Stimulated activated naive CD8-positive, alpha-beta T cell treated with anti-CD3 and anti-CD28 coated beads, Interleukin-15, Interleukin-2, amounts not matched to agents 100 U/mL and 50 U/mL, for 24 hours (primary cell): Measurements from ENCODE around the gene UBR4.

Experiments used
- ATAC-seq: fragments of 150-1000 bp; cut with Tn5 transposase; one replicate; pipeline ENCODE4 v1.10.0; 2021
- DNase-seq: peaks from one replicate; pipeline ENCODE4 v3.0.0; 2021

UBR4 gene

DNA sequence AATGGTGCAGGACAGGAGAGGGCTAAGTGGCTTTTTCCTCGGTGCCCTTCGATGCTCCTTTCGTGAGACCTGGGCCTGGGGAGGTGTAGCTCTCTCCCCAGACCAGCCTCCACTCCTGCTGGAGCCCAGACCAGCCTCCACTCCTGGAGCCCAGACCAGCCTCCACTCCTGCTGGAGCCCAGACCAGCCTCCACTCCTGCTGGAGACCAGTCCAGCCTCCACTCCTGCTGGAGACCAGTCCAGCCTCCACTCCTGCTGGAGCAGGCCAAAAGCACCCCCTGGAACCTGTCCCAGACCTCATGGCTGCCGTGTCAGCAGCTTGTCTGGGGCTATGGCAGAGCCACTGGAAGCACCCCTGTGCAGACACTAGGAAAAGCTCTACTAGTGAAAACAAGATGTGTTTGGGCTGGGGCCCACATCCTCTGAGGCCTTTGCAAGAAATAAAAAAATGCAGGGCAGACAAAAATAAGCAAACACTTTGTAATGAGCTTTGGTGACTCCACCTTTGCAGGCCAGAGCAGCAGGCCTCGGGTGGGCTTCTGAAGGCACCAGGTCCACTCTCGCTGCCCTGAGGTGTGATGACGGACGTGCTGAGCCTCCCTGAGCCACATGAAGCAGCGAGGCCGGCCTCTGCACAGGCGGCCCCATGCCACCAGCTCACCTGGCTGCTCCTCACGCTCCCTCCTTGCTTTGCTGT, 137.6 kb downstream of the UBR4 start:
- DNase-seq: no peak
- no peak for ATAC-seq

DNA sequence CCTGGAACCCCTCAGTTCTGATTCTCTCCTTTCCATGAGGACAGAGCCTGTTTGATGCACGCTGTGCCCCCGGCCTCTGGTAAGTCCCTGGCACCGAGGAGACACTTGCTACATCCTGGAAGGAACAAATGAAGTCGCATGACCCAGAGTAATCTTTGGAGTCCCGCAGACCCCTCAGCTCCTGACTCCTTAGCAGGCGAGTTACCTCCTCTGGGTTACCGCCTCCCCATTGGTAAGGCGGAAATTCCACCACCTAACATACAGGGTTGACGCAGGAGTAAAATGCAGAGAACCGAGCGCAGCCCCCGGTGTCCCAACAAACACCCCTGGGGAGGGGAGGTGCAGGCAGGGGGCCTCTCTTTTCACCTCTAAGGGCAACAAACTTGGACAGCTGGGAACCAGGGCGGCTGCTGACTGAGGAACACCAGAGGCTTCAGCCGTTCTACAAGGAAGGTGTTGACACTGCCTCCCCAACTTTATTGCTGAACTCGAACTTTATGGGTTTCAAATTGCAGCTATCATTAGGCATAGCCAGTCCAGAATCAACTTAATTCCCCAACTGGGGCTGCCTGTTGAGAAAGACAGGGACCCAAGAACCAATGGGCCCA, 138.3 kb downstream of the UBR4 start:
- ATAC-seq: no peak
- DNase-seq: no peak

DNA sequence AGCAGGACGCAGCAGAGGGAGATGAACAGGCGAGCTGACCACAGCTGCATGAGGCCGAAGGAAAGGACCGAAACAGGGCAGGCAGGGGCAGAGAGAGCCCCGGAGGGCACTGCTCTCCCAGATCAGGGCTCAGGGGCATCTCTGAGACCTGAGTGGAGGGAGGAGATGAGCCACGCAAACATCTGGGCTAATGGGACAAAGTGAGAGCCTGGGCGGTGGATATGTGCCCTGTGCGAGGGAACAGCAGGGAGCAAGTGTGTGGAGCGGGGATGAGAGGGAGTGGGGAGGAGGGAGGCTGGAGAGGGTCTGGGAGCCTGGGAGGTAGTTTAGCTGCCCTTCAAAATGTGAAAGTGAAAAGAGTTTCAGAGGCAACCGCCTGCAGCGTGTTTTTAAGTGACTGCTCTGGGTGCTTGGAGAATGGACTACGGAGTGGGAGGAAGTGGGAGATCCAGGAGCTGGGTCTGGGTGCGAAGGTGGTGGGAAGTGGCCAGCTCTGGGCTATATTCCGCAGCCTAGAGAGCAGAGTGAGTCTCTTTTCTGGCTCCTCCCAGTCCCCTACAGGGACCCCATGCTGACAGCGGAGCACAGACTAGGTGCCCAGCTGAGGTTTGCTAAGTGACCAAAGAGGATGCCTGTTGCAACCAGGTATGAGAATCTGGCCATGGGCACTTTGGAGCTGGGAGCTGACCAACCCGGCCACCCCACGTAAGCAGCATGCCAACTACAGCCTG, 139.0 kb downstream of the UBR4 start:
- DNase-seq (no peak), ATAC-seq (no peak)

DNA sequence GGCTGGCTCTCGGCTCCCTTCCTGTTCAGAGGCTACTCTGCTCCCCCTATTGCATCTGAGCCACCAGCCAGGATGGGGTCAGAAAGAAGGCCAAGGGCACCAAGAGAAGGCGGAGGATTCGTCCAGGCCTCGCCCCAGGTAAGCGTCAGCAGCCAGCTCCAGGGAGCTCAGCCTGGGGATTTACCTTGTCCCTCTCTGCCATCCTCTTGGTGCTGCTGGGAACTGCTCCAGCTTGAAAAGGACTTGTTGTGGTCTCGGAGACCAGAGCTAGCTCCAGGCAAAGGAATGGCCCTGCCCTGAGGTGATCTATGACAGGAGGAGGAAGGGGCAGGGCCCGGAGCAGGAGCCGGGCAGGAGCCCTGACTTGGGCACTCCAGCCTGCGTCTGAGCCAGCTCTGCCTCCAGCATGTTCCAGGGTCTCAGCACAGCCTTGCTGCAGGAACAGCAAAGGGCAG, 139.8 kb downstream of the UBR4 start:
- DNase-seq: no peak
- no peak for ATAC-seq

DNA sequence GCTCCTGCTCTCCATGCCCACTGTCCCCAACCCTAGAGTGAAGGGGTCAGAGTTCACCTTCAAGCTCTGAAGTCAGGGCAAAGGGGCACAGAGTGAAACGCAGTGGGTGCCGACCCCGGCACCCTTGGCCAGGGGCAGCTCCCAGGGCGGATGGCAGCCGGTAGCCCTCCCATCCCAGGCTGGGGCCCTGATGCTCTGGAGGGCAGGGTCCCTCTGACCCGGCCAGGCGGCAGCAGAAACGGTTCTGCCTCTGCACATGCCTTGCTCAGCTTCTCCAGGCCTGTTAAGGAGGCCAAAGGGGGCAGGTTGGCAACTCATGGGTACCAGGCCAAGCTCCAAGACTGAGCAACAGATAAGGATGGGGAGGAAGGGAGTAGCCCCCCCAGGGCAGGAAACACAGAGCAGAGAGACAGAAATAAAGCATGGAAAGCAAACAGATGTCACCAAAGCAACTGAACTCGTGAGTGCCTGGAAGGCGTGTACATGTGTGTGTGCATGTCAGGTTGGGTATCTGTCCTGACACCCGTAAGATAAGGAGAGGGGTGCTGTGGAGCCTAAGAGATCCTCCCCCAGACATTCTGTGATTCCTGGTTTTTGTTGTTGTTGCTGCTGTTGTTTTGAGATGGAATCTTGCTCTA, 141.3 kb downstream of the UBR4 start:
- DNase-seq (no peak), ATAC-seq (no peak)

DNA sequence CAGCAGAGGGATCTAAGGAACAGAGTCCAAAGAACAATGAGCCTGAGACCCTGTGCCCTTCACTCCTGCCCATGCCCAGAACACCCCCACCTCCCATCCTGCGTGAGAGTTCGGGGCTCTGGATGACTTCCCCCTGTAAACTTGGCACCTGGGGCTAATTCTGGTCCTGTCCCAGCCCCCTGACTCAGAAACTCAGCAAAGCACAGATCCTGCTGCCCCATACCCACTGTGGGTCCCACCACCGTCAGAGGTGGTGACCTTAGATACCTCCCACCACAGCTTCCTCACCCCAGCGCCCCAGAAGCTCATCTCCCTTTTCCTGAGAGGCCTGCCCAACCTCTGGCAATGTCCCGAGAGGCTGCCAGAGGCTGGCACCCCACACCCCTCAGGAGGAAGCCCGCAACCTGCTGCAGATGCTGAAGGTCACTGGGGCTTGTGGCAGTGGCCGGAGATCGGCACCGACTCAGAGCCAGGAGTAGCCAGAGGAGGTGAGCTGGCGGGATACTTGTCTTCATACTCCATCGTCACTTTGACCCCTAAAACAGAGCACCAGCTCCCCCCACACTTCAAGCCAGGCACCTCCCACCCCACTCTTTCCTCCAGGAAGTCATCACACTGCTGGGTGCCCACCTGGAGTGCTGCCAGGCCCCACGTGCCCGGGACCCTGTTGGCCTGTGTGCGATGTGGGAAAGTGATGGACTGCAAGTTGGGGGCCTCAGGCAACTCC, 142.0 kb downstream of the UBR4 start:
- ATAC-seq: no peak

DNA sequence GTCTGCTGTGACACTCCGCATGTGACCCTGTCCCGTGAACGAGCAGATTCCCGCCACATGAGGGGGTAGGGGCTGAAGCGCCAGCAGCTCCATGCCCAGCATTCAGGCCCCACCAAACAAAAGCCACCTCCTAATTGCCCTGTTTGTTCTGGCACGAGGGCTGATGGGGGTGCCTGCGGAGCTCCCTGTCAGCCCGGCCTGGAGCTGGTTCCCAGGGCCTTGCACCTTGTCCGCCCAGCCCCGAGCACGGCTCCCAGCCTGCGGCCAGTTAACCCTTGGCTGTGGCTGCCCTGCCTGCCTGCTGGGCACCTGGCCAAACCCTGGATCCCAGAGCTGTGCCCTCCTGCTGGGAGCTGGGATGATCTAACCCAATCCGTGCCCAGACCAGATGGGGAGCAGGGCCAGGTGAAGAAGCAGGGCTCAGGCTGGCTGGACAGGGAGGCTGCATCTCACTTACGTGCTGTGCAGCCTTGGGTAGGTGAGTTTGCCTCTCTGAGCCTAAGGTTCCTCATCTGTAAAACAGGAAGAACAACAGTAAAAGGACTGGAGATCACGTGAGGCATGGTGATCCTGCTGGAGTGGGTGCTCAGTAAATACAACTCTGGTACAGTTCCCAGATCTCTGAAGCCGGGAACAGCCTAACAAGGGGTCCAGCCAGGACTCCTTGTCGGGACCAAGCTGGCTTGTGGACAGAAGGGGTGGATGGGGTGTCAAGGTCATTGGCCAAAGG, 142.7 kb downstream of the UBR4 start:
- no peak for DNase-seq
- ATAC-seq: no peak

More for the DNA sequence above, 142.0 kb downstream of the UBR4 start:
- no peak for DNase-seq

DNA sequence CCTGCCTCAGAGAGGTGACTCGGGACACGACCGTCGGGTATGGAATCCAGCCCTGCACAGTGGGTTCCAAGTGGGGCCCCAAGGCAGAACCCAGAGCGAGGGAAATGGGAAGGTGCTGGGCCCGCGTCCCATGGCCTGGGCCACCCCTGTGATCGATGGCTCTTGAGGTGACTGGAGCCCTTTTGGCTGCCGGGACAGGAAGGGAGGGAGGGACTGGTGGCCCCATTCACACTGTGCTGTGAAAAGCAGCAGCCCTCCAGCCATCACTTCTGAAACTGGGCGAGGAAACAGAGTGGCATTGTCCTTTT, 143.2 kb downstream of the UBR4 start:
- DNase-seq (no peak), ATAC-seq (no peak)

DNA sequence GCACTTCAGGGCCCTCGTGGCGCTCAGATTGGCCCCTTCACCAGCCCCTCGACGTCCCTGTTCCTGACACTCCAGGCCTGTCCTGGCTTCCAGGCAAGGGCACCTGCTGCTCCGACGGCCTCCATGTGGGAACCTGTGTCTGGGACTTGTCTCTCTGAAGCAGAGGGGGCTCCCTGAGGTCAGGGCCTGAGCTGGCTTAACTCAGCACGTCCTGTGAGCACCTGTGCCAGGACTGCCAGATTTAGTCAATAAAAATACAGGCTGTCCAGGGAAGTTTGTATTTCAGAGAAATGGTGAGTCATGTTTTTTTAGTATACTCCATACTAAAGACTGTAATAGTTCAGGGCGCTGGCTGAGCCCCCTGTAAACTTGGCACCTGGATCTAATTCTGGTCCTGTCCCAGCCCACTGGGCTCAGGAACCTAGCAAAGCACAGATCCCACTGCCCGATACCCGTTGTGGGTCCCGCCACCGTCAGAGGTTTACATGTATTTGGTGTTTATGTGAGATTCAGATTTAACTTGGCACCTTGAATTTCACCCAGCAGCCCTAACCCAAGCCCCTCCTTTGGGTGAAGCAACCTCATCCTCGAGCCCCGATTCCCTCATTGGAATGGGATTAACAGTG, 143.7 kb downstream of the UBR4 start:
- DNase-seq (no peak), ATAC-seq (no peak)

DNA sequence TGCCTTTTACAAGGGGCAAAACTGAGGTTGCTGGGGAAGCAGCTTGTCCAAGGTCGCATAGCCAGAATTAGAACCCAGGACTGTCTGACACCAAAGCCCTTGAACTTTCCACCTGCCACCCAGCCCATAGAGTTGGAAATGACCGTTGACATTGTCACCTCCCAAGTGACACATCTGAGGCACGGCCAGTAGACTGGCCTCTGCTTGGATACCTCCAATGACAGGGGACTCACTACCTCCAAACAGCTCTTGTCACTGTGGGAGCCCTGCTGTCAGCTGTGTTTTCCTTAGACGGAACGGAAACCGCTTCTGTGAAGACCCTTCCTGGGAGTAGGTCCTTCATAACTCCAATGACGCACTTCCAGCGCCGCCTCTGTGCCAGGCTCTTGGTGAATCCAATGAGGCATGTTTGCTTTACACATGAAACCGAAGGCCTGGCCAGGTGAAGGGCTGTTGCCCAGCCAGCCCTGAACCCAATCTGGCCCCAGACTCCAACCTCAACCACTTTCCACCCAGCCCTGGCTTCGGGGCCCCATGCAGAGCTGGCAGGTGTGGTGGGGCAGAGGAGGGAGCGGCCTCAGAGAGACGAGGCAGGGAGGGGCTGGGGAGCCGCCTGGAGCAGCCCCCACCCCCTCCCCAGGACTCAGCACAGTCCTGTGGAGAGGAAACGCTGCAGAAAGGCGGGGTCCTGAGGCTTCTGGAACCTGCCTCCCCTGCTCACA, 144.4 kb downstream of the UBR4 start:
- DNase-seq (no peak), ATAC-seq (no peak)

DNA sequence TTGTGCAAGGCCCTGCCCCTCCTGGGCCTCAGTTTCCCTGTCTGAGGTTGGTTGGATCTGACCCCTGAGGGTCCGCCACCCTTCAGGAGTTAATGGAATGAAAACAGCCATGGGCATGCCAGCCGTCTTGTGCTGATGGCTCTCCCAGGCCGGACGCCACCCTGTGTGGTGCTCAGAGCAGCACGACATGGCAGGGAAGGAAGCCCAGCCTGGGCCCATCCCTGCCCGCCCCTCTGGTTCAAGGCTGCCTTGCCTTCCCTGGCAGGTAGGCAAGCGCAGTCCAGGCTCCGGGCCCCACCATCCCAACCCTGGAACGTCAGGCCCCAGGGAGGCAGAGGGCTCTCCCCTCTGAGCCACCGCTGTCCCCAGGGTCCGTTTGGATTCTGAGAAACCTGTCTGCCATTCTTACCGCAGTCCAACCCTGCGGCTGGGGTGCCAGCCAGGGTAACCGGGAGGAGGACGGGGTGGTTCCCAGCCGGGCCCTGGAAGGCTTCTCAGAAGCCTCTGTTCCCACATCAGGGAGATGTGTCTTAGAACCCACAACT, 145.1 kb downstream of the UBR4 start:
- no peak for DNase-seq
- no peak for ATAC-seq

DNA sequence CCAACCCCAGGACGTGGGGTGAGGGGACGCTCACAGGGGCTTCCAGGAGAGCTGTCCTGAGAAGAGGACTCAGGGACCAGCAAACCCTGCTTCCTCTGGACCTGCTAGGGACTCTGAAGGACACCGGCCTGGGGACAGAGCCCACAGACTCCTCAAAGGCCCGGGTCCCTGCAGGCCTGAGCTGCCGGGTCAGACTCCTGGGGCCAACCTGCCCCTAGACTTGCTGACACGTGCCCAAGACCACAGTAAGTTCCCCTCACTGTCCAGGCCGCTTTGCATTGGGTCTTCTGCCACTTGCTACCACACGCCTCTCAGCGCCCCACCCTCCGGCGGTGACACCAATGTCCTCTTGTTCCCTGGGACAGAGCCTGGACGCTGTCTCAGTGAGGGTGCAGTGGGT, 146.9 kb downstream of the UBR4 start:
- ATAC-seq (no peak), DNase-seq (no peak)

DNA sequence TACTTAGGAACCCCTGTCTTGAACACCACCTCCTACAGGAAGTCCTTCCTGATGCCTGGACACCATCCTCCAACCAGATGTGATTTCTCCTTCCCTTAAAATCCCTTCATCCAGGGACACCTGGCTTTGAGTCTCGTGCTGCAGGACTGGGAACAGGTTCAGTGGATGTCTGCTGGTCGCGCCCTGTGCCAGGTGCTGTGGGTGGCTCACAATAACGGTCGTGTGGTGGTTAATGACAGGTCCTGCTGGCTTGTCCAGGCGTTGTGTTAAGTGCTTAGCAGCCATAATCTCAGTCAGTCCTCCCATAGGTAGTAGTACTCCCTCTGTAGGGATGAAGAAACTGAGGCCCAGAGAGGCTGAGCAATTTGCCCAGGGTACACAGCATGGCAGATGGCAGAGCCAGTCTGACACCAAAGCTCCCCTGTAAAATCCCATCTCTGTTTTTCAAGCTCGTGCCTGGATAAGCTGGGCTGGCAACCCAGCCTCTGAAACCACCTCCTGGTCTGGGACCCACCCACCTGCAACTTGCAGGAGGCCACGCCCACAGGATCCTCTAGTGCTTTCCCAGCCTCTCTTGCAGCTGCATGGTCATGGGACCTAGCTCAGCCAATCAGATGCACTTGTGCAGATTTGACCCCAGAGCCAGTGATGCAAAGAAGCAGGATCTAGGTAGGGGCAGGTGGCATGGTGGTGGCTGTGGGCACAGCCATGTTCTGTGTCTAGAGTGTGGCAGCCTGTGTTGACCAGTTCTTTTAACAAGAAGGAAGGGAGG, 147.6 kb downstream of the UBR4 start:
- DNase-seq: no peak
- no peak for ATAC-seq

DNA sequence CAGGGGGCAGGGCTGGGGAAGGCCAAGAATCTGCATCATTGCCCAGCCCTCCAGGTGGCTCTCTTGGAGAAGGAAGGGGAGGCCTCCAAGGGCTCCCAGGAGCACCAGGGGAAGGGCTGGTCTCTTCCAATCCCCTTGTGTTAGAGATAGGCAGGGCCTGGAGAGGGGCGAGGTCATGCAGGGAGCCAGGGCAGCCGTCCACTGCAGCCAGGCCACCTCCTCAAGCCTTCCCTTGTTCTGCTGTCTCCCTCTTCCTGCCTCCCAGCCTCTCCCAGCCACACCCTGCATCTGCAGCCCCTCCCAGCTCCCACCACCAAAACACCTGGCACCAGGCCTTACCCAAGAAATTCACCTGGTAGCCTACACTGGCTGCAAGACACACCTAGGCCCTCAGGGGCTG, 148.3 kb downstream of the UBR4 start:
- no peak for ATAC-seq
- DNase-seq: no peak

DNA sequence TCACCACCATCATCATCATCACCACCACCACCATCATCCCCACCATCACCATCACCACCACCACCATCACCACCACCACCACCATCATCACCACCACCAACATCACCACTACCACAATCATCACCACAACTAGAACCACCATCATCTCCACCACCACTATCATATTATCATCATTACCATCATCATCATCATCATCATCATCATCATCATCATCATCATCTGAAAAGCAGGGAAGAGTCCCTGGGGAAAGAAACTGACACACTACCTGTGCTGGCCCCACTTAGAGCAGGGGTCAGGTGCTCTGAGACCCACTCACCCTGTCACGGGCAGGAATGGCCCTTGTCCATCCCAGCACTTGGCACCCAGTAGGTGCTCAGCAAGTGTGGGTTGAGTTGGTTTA, 148.7 kb downstream of the UBR4 start:
- no peak for ATAC-seq
- no peak for DNase-seq

DNA sequence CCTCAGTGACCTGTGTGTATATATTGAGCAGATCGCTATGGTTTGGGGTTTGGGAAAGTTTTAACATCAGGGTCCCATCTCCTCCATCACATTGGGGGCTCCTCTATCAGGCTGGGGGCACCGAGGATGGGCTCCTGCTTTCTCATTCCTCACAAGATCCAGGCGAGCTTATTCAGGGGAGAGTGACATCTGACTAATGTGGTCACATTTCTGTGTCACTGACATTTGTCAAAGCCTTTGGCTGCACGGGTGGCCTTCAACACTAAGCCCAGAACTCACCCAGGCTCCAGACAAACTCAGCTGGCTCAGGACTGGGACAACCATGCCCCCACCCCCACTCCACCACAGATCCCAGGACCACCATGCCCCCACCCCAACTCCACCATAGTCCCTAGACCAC, 150.3 kb downstream of the UBR4 start:
- ATAC-seq (peak; percentile 60), DNase-seq (no peak)

DNA sequence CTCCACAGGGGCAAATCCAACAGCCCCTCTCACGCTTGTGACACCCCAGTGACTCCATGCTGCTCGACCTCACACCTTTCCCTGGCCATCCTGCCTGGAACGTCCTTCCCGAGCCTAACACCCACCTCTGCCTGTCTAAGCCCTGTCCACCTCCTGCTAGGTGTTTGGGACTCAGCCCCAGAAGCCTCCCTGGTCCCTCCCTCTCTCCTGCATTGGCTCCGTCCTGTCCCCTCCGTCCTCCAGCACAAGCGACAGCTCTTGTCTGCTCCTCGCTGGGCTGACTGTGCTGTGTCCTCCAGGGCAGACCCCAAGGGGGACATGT, 151.6 kb downstream of the UBR4 start:
- no peak for ATAC-seq
- no peak for DNase-seq

DNA sequence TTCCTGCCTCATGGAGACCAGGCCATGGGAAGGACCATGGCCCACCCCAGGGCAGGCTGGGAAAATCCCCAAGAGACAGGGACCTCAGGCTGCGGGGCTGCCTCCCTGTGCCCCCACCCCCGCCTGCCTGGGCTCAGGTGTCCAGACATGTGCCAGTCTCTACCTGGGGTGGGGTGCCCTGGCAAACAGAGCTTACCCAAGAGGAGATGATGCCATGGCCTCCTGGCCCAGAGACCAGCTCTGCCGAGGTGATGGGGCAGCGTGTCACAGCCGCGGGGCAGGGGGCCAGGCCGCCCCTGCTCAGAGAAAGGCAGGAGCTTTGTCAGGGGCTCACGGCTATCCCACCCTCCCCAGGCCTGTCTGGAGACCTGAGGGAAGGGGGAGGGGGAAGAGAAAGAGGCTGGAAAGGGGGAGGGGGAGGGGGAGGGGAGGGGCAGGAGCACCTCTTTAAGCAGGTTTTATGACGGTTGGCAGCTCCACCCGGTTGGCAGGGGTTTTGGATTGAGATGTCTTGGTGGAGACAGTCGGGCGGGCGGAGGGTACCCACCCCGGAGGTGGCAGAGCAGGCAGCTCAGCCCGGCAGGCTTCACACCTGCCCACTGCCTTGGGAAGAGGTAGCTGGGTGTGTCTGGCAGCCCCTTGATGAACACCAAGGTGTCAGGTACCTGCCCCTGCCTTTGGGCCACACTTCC, 152.1 kb downstream of the UBR4 start:
- ATAC-seq (no peak), DNase-seq (no peak)

DNA sequence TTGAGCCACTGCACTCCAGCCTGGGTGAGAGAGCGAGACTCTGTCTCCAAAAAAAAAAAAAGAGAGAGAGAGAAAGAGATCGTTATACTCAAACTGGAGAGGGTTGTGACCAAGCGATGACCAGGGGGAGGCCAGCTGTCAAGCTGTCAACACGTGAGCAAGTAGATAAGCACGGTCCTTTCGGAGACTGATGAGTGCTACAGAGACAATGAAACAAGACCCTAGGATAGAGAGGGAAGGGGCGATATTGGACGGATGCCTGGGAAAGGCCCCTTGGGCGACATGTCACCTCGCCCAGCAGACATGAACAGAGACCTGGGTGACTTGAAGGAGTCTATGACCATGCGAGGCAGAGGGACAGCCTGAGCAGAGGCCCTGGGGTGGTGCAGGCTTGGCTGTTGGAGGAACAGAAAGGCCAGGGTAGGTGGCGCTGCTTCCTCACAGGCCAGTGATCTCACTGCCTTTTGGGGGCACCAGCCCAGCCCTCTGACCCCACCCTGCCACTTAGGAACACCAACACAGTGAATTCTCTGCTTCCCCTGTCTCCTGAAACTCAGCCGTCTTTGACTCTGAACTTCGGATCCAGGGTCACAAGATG, 152.8 kb downstream of the UBR4 start:
- ATAC-seq (no peak), DNase-seq (no peak)
